Osteoblast (primary cell): ENCODE data around the gene DOCK1. TPM values are rescaled to one million over a fixed set of nuclear protein-coding genes. Genes with fewer than 3 reads are reported as not detected.
A peak's percentile ranks its signal among the peaks of the same experiment; 100 is the strongest.

Experiments
- DNase-seq: peaks from one replicate; pipeline ENCODE4 v3.0.0; 2011; ENCODE audit warnings: low spot score, mixed read lengths; ENCODE audit not compliant: insufficient read length; ENCODE audit errors: missing footprints
- H2AFZ ChIP-seq: 2 replicates; pipeline ENCODE4 v1.6.0; 2011; ENCODE audit warnings: mild to moderate bottlenecking, low read length
- H3K27ac ChIP-seq: 2 replicates; pipeline ENCODE4 v1.5.1; 2011; ENCODE audit warnings: mild to moderate bottlenecking, low read depth, low read length, moderate library complexity
- H3K27me3 ChIP-seq: 2 replicates; pipeline ENCODE4 v1.6.0; 2012; ENCODE audit warnings: mild to moderate bottlenecking, control low read depth, inconsistent platforms, low read length, moderate library complexity; ENCODE audit not compliant: insufficient read depth
- H3K36me3 ChIP-seq: 2 replicates; pipeline ENCODE4 v1.5.1; 2011; ENCODE audit warnings: mild to moderate bottlenecking, low read length, control low read depth, moderate library complexity; ENCODE audit not compliant: insufficient read depth
- H3K4me1 ChIP-seq: 2 replicates; pipeline ENCODE4 v1.5.1; 2011; ENCODE audit warnings: mild to moderate bottlenecking, low read length, control low read depth, moderate library complexity; ENCODE audit not compliant: insufficient read depth
- H3K4me2 ChIP-seq: 2 replicates; pipeline ENCODE4 v1.6.0; 2011; ENCODE audit warnings: mild to moderate bottlenecking, low read length; ENCODE audit not compliant: insufficient read depth
- H3K4me3 ChIP-seq: fragments of 200-600 bp; sonication (generic); 3 replicates; pipeline ENCODE4 v1.5.1; 2012; ENCODE audit warnings: mild to moderate bottlenecking, low read length, inconsistent platforms; ENCODE audit not compliant: insufficient read depth
- H3K79me2 ChIP-seq: 2 replicates; pipeline ENCODE4 v1.6.0; 2012; ENCODE audit warnings: mild to moderate bottlenecking, low read length, control low read depth, inconsistent platforms; ENCODE audit not compliant: insufficient read depth
- H3K9me3 ChIP-seq: 2 replicates; pipeline ENCODE4 v1.5.1; 2011; ENCODE audit warnings: low read depth, low read length, control low read depth
- H4K20me1 ChIP-seq: 2 replicates; pipeline ENCODE4 v1.6.0; 2012; ENCODE audit warnings: mild to moderate bottlenecking, low read length, control low read depth; ENCODE audit not compliant: insufficient read depth
- CTCF ChIP-seq: IDR thresholded peaks from 2 replicates; pipeline ENCODE4 v1.5.1; 2011; ENCODE audit warnings: mild to moderate bottlenecking, low read depth, low read length, moderate library complexity; ENCODE audit errors: extremely low read depth
- total RNA-seq: library from RNA; depleted of rRNA; stranded (reverse); fragments of >200 nt; gene quantifications from 2 replicates; pipeline ENCODE4 v1.2.3, GENCODE V29; 2012

The DOCK1 gene
- total RNA-seq, 1 donor, result 80.3 TPM

GRCh38 chr10:127153181-127153580 is 248.0 kb downstream of the DOCK1 start:
- Histone ChIP-seq H3K27me3 (no peaks in the 10 kb centered on the region), H3K36me3 (no peaks in the 10 kb centered on the region), H2AFZ (no peak overlapping the region), H3K79me2 (peaks cover 10% of the 10 kb centered on the region), H4K20me1 (peaks cover 17% of the 10 kb centered on the region), H3K27ac (peak overlapping the region; percentile 97), H3K4me3 (no peak overlapping the region), H3K4me2 (no peak overlapping the region), H3K9me3 (no peaks in the 10 kb centered on the region), H3K4me1 (peaks cover 62% of the 10 kb centered on the region)
- DNase-seq, result no peak
- no peak for TF ChIP-seq CTCF

DNA sequence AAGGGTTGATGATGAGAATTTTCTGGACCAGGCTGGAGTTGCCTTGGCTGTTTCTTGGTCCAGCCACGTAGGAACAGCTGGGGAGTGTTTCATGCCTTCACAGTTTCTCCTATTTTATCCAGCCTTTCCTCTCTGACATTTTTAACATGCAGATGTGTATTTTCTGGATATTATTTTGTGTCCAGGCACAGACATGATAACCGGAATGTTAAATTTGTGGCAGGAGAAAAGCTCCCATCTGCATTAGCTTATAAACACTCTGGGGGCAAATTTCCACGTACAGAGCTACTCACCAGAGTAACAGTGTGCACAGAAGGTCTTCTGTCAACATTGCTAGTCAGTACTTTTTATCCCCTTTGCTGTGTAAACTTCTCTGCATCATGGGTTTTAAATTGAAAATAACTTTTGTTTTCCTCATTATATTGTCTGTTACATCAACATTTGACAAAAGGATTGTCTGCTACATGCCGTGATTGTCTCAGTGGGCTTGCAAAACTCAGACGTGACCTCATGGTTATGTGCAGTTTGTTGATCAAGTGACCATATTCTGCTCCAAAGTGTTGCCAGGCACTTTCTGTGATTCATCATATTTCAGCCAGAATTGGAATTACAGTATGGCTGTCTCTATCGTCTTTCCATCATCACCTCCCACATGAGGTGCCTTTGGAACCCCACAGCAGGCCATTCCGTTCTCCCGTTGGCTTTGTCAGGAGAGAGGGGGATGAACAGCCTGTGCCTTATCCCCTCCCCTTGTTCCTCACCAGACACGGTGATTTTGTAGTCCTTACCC is 249.8 kb downstream of the DOCK1 start:
- Histone ChIP-seq H4K20me1 (peaks cover 32% of the 10 kb centered on the region), H3K4me3 (no peak overlapping the region), H2AFZ (no peak overlapping the region), H3K4me1 (peaks cover 43% of the 10 kb centered on the region), H3K27me3 (no peaks in the 10 kb centered on the region), H3K36me3 (no peaks in the 10 kb centered on the region), H3K9me3 (no peaks in the 10 kb centered on the region), H3K4me2 (peak overlapping the region; percentile 28), H3K27ac (peak overlapping the region; percentile 84), H3K79me2 (peaks cover 18% of the 10 kb centered on the region)
- DNase-seq, result peak; percentile 84
- no peak for TF ChIP-seq CTCF

DNA sequence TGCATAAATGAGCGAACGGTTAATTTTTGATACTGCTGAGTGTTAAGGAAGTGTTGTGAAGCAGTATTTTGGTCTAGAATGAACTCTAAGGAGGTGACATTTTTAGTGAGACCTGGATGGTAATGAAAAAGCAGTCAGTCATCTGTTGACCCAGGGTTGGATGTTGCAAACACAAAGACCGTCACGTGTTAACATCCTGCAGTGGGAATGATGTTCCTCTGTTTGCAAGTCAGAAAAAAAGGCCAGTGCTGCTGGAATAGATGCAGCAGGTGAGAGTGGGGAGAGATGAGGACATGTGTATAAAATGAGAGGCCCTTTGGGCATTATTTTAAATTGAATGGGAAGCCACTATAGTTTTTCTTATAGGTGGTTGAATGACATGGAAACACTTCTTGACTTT is 251.9 kb downstream of the DOCK1 start:
- peak overlapping the region; percentile 19 for H3K27ac ChIP-seq
- H3K4me3 ChIP-seq, result no peak overlapping the region
- no peaks in the 10 kb centered on the region for H3K36me3 ChIP-seq
- peaks cover 44% of the 10 kb centered on the region for H4K20me1 ChIP-seq
- no peak overlapping the region for H3K4me2 ChIP-seq
- no peaks in the 10 kb centered on the region for H3K9me3 ChIP-seq
- H3K79me2 ChIP-seq, result peaks cover 21% of the 10 kb centered on the region
- no peak overlapping the region for H2AFZ ChIP-seq
- H3K4me1 ChIP-seq, result peaks cover 26% of the 10 kb centered on the region
- DNase-seq, result no peak
- TF ChIP-seq CTCF, result no peak
- H3K27me3 ChIP-seq, result no peaks in the 10 kb centered on the region

- Histone ChIP-seq H3K4me3 (no peak overlapping the region), H3K4me1 (peaks cover 20% of the 10 kb centered on the region), H3K79me2 (peaks cover 21% of the 10 kb centered on the region), H2AFZ (no peak overlapping the region), H3K4me2 (no peak overlapping the region), H3K9me3 (no peaks in the 10 kb centered on the region), H3K27ac (no peak overlapping the region), H4K20me1 (peaks cover 40% of the 10 kb centered on the region), H3K36me3 (no peaks in the 10 kb centered on the region), H3K27me3 (no peaks in the 10 kb centered on the region)
- no peak for TF ChIP-seq CTCF
- DNase-seq, result no peak
Observed at GRCh38 chr10:127157506-127158200, 252.4 kb downstream of the DOCK1 start.
